Measurements from ENCODE around the gene SORCS3. TPM values are rescaled to one million over a fixed set of nuclear protein-coding genes. Genes with fewer than 3 reads are reported as not detected.

The SORCS3 gene
- total and polyA plus RNA-seq, 10 of the 15 experiments (the other 5 are each of a cell fraction or from before 2014, with no cell fraction given) = 0.01 to 0.04 (median 0.02) TPM; not detected in 7

- TF ChIP-seq RBBP5 (conservative IDR thresholded peaks at IDR 0.05) (no peak), IRF3 (IDR thresholded peaks at IDR 0.05) (no peak), EP300 (IDR thresholded peaks at IDR 0.05; ENCODE audit: borderline replicate concordance in 1 of 2, control insufficient read depth in 1 of 2, low read depth in 2 of 2, low read length in 2 of 2) (no peak), EED (IDR thresholded peaks at IDR 0.05; ENCODE audit: low read depth) (no peak), POU2F2 (IDR thresholded peaks at IDR 0.05; ENCODE audit: borderline replicate concordance, low read depth, low read length) (no peak), CREM (IDR thresholded peaks at IDR 0.05; ENCODE audit: low read depth) (no peak), RELA (IDR thresholded peaks at IDR 0.05; ENCODE audit: borderline replicate concordance, partially characterized antibody) (no peak), CHD2 (IDR thresholded peaks at IDR 0.05; ENCODE audit: borderline replicate concordance, low read depth, low read length) (no peak), EGR1 (IDR thresholded peaks at IDR 0.05; ENCODE audit: borderline replicate concordance in 1 of 2, low read depth in 2 of 2, low read length in 2 of 2) (no peak)
Measured at GRCh38 chr10:105139363-105139896, 498.3 kb downstream of the SORCS3 start (continued).

GRCh38 chr10:105140600-105140999 is 499.5 kb downstream of the SORCS3 start:
- H3K36me3 ChIP-seq (ENCODE audit: control insufficient read depth in 2 of 2, insufficient read depth in 2 of 2, low read length in 1 of 2) = no peaks in the 10 kb centered on the region
- in situ Hi-C loops (cut with MboI) = no loop called here
- no peak overlapping the region for H2AFZ ChIP-seq (ENCODE audit: control insufficient read depth, low read depth, low read length)
- no peaks in the 10 kb centered on the region for H4K20me1 ChIP-seq (ENCODE audit: control insufficient read depth, insufficient read depth)
- 0% methylated on average over 3 of the region's 3 CpGs for WGBS (ENCODE audit: insufficient coverage, insufficient replicate concordance, low lambda C conversion rate, missing lambda C conversion rate)
- no peak overlapping the region for H3K4me2 ChIP-seq (ENCODE audit: control insufficient read depth, insufficient read depth)
- H3K27ac ChIP-seq (ENCODE audit: control insufficient read depth, insufficient read depth) = no peak overlapping the region
- no peak for FAIRE-seq
- no peak overlapping the region for H3K4me3 ChIP-seq
- H3K9me3 ChIP-seq (replicated peaks; ENCODE audit: control insufficient read depth, insufficient read depth, low read length) = no peaks in the 10 kb centered on the region
- H3K79me2 ChIP-seq (ENCODE audit: control insufficient read depth, insufficient read depth, low read length) = no peaks in the 10 kb centered on the region
- BruUV-seq (replicated peaks) = no TSS peak
- TF ChIP-seq E2F4 (IDR thresholded peaks at IDR 0.05; ENCODE audit: low read depth, low read length) (no peak), IRF3 (IDR thresholded peaks at IDR 0.05) (no peak), ZBTB4 (CRISPR knock-in tag; IDR thresholded peaks at IDR 0.05) (no peak), DPF2 (IDR thresholded peaks at IDR 0.05) (no peak), NFYB (IDR thresholded peaks at IDR 0.05; ENCODE audit: insufficient read depth, low read depth, low read length) (no peak), HSF1 (IDR thresholded peaks at IDR 0.05; ENCODE audit: low read depth, low read length) (no peak), YBX1 (IDR thresholded peaks at IDR 0.05) (no peak)
- H3K9ac ChIP-seq (ENCODE audit: control insufficient read depth, insufficient read depth, low read length) = no peak overlapping the region
- CTCF ChIA-PET = no interaction called here
- intact Hi-C loops (cut with micrococcal nuclease; ENCODE audit: unreplicated experiment) = no loop called here
- no peak for DNase-seq (ENCODE audit: low read depth, low spot score)
- POLR2A ChIA-PET = no interaction called here
- SMC1A ChIA-PET (ENCODE audit: uncharacterized antibody, unreplicated experiment) = interaction anchor here (0.7 kb wide), 1 partner anchor 27 kb away, joined by 3 read pairs; no protein-coding TSS in a partner anchor
- ATAC-seq = no peak
- H3K4me1 ChIP-seq (ENCODE audit: control insufficient read depth, insufficient read depth, low read length) = no peaks in the 10 kb centered on the region
- H3K27me3 ChIP-seq (replicated peaks in 1 of 2; ENCODE audit: control insufficient read depth in 2 of 2, insufficient read depth in 2 of 2, low read length in 1 of 2) = no peaks in the 10 kb centered on the region
- RAD21 ChIA-PET (ENCODE audit: unreplicated experiment) = no interaction called here

All from GM12878 (cell line).